Transverse colon (tissue), 3 donors: ENCODE measurements around the gene RUSC2.

Source experiments
- POLR2A ChIP-seq: fragments of 450-650 bp; IDR thresholded peaks from one replicate; pipeline ENCODE4 v1.6.1; 2016; ENCODE audit warnings: antibody characterized with exemption, mild to moderate bottlenecking, moderate library complexity
- TF ChIP-seq, protein P1 (sequence below), 5 experiments: fragments of 200-600 bp in 3 of 5; fragments of 450-650 bp in 2 of 5; sonication (generic) in 3 of 5; IDR thresholded peaks; 1 replicate in 2 of 5; 2 replicates in 3 of 5; pipeline ENCODE4 v1.5.1; 2016 to 2017; ENCODE audit warnings: antibody characterized with exemption in 5 of 5, inconsistent platforms in 3 of 5, mild to moderate bottlenecking in 2 of 5, moderate library complexity in 1 of 5

DNA sequence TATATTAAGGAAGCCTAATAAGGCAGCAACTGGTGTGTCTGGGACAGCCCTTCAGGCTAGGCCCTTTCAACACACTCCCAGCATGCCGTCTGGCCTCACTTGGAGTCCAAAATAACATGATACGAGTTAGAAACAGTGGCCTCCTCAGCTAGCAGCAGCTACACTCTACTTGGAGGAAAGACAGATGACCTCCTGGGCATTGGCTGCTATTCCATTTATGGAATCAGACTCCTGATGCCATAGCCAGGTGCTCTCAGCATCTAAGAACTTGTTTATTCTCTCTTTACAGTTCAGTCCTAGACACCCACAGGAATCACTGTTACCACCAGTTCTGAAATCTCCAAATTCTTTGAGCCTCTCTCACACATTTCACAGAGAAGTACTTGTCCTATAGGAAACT, 31.8 kb downstream of the RUSC2 start:
- no peak for TF ChIP-seq POLR2A
- TF ChIP-seq, protein P1, sequence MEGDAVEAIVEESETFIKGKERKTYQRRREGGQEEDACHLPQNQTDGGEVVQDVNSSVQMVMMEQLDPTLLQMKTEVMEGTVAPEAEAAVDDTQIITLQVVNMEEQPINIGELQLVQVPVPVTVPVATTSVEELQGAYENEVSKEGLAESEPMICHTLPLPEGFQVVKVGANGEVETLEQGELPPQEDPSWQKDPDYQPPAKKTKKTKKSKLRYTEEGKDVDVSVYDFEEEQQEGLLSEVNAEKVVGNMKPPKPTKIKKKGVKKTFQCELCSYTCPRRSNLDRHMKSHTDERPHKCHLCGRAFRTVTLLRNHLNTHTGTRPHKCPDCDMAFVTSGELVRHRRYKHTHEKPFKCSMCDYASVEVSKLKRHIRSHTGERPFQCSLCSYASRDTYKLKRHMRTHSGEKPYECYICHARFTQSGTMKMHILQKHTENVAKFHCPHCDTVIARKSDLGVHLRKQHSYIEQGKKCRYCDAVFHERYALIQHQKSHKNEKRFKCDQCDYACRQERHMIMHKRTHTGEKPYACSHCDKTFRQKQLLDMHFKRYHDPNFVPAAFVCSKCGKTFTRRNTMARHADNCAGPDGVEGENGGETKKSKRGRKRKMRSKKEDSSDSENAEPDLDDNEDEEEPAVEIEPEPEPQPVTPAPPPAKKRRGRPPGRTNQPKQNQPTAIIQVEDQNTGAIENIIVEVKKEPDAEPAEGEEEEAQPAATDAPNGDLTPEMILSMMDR (IDR thresholded peaks at IDR 0.05), result no peak
